NCI-H2107 (cell line): Measurements from ENCODE around the gene MUC20.
"Not testable (repeated sequence)": the region's sequence is repeated elsewhere in the genome, so short reads cannot be mapped to it uniquely, and the experiment has no call there.

ENCODE experiments used
- DNase-seq: peaks from one replicate; lab custom pipeline; 2025; lab: John Stamatoyannopoulos, UW

Gene MUC20

GRCh38 chr3:195692781-195693427 lies 27.9 kb upstream of the MUC20 start:
- DNase-seq, result no peak

DNA sequence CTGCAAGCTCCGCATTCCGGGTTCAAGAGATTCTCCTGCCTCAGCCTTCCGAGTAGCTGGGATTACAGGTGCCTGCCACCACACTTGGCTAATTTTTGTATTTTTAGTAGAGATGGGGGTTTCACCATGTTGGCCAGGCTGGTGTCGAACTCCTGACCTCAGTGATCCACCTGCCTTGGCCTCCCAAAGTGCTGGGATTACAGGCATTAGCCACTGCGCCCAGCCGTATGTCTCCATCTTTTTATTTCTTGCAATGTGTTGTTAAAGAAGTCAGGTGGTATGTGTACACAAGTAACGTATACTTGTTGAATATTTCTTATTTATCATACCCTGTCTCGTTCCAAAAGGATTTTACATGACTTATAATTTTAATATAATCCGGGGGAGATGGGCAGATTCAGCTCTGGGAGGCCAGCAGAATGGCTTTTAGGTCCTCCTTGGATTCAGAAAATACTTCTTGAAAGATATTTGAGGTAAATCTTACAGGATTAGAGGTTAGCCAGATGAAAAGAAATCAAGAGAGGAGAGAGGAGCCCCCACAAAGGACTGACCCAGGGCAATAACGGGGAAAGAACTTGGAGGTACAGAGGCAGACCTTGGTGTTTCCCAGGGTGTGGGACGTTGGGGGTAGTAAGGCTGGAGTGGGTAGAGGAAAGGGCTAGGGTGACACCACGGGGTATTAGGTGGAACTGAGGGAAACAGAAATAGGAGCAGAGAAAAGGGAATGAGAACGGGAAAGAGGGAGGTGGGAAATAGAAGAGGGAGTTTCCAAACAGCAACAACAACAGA lies 27.2 kb upstream of the MUC20 start:
- DNase-seq, result no peak

DNA sequence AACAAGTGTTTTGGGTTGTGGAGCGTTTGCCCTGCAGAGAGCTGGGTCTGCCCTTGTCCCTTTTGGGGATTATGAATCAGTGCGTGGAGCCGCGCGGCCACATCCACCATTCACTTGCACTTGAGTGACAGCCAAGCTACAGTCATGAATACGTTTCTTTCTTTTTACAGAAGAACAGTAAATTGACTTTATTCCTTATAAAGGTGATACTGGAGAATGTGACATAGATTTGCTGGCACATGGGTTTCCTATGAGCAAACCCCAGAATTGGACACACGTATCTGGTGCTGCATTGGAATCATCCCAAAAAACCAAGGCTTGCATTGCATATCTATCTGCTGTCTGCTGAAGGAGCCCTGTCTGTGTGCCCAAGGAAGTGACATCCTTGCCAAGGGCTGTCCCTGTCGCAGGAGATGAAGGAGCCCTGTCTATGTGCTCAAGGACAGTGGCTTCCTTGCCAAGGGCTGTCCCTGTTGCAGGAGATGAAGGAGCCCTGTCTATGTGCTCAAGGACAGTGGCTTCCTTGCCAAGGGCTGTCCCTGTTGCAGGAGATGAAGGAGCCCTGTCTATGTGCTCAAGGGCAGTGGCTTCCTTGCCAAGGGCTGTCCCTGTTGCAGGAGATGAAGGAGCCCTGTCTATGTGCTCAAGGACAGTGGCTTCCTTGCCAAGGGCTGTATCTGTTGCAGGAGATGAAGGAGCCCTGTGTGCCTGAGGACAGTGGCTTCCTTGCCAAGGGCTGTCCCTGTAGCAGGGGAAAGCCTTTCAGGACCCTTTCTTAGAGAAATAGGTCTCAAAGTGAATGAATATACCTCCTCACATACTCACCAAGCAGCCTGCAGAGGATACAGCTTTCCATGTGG lies 26.3 kb upstream of the MUC20 start:
- DNase-seq, result not testable (repeated sequence)

DNA sequence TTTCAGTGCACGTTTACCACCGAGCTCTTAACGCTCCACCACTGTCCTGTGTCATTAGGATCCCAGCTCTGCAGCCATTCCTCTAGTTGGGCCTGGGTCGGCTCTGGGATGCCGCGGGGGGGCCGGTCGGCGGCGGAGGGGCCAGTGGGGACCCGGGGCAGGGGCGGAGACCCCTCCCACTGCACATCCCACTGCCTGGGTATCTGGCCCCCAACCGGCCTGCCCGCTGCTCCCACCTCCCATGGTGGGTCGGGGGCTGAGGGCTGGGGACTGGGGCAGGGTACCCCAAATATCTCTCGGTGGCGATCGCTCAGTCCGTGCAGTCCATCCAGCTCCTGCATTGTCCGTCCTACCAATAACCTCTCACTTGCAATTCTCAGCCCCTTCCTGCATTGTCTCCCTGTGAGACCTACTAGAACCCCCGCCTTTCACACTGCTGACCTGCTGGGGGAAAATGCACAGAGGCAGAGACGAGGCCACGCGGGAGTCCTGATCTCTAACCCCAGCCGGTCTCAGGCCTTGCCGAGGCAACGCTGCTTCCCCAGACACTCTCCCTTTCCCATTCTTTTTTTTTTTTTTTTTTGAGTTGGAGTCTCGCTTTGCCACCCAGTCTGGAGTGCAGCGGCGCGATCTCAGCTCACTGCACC lies 24.0 kb upstream of the MUC20 start:
- no peak for DNase-seq

- no peak for DNase-seq
These were observed 23.0 kb upstream of the MUC20 start for GRCh38 chr3:195697582-195698324.

GRCh38 chr3:195698325-195698646 lies 22.5 kb upstream of the MUC20 start:
- no peak for DNase-seq

DNA sequence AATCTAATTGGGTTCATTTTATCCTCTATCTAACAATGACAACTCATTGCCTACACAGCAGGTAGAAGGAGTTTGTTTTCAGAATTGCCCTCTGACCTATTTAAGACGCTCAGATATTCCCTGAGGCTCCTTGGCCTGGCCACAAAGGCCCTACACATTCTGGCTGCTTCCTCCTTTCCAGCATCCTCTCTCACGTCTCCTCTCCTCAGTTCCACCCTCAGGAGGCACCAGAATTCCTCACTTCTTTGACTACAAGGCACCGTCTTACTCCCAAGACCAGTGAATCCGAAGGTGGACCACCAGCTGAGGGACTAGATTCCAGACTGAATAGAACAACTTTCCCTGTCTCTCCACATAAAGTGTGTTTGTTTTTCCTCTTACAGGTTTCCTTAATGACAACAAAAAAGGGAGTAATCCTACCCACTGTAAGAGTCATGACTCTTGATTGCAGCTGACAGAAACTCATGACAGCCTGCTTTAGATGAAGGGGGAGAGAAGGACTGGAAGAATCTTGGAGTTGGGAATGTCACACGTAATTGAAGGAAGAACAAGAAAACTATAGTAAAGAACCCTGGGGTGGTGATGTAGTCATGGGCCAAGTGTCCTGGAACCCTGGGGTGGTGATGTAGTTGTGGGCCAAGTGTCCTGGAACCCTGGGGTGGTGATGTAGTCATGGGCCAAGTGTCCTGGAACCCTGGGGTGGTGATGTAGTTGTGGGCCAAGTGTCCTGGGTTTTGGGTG lies 22.0 kb upstream of the MUC20 start:
- DNase-seq, result no peak

GRCh38 chr3:195699388-195699771 lies 21.4 kb upstream of the MUC20 start:
- no peak for DNase-seq

GRCh38 chr3:195699860-195700259 lies 20.9 kb upstream of the MUC20 start:
- no peak for DNase-seq

DNA sequence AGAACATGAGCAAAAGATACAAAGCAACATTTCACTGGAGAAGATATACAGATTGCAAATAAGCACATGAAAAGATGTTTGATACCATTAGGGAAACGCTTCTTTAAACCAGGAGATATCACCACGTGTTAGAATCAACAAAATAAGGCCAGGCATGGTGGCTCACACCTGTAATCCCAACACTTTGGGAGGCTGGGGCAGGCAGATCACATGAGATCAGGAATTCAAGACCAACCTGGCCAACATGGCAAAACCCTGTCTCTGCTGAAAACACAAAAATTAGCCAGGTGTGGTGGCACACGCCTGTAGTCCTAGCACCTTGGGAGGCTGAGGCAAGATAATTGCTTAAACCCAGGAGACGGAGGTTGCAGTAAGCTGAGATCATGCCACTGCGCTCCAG lies 20.5 kb upstream of the MUC20 start:
- DNase-seq, result no peak

DNA sequence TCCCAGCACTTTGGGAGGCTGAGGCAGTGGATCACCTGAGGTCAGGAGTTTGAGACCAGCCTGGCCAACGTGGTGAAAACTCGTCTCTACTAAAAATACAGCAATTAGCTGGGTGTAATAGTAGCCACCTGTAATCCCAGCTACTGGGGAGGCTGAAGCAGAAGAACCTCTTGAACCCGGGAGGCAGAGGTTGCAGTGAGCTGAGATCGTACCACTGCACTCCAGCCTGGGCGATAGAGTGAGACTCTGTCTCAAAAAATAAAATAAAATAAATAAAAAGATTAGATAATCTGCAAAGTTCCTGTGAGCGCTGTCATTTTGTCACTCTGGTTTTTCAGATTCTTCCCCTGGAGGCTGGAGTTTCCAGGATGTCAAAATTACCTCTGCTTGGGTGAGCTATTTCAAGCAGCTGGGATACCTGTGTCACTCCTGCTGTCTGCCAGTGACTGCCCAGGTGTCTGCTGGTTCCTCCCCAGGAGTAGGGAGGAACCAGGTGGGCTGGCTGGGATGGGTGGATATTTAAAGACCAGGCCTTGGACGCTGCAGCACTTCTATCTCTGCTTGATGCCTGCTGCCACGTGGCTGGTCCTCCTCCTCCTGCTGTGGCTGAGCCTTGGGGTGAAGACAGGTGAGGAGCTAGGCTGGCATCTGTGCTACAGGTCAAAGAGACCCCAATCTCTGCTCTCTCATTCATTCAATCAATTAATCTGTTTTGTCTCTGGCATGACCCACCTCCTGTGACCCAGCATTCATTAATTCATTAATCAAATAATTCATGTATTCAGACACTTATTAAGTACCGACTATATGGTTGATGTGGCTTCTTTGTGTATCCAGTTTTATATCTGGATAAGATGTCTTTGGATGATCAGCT lies 19.5 kb upstream of the MUC20 start:
- no peak for DNase-seq

- DNase-seq, result no peak
These were observed 17.0 kb upstream of the MUC20 start for GRCh38 chr3:195703776-195704175.

DNA sequence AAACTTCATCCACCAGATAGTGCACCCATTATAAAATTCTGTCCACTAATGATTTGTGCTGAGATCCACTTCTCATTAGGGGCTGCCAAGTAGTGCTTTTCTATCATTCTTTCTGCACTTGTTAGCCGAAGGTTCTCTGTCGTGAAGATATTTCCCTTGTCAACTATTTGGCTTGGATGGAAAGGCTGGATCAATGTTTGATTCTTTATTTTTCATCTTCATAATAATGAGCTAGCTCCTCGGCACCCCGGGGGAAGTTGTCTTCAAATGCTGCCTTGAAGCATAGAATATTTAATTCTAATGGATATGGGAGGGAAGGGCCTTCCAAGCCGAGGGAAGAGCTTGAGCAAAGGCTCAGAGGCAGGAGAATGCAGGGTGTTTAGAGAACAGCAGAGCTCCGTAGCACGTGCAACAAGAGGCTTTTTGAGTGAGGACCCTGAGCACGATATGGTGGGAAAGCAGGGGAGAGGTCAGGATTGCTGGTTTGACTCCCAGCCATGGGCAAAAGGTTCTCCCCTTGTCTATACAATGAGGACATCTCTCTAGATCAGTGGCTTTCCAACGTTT lies 16.3 kb upstream of the MUC20 start:
- no peak for DNase-seq

DNA sequence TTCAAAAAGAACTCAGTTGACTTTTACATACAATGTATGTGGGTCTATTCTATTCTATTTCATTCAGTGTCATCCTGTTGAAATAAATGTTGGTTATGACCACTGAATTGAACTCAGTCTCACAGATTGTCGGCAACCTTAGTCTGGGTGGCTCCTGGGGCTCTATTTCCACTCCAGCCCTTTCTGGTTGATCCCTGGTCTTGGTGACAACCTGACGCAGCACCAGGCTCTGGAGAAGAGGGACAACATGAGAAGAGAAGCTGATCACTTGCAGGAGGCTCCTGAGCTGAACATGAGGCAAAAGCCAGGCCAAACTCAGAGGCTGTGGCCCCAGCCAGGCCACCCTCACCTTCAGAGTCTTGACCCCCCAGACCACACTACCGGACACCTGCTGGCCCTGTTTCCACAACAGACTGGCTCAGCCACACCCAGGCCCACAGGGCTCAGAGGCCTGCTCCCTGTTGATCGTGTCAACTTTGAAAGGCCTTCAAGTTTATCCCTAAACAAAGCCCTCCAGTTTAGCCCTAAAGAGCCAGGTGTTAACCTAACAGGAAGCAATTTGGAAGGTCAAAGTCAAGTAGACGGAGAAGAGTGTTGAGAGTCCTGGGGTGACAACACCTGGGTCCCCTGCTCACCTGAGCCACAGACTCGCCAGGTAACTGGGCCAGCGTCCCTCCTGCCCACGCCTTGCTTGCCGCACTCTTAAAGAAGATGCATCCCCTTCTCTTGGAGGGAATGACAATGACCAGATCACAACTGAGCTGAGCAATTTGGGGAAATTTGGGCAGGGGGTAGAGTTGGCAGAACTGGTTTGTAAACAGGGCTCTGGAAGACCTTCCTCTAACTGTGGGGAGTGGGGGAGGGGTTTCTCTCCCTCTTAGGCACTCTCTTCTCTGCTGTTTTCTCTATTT lies 15.4 kb upstream of the MUC20 start:
- no peak for DNase-seq

DNA sequence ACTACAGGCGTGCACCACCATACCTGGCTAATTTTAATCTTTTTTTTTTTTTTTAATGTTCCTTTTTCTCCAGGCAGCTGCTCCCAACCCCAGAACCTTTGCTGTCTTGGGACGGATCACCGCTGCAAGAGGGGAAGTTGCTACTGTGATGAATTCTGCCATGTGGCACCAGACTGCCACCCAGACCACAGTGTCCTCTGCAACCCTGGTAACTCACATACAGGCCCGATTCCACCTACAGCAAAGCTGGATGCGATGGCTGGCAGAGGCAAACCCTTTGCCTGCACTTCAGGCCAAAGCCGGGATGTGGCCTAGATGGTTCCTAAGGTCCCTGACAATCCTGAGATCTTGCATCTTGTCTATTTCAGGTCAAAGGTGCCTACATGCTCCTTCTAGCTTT lies 12.7 kb upstream of the MUC20 start:
- no peak for DNase-seq

DNA sequence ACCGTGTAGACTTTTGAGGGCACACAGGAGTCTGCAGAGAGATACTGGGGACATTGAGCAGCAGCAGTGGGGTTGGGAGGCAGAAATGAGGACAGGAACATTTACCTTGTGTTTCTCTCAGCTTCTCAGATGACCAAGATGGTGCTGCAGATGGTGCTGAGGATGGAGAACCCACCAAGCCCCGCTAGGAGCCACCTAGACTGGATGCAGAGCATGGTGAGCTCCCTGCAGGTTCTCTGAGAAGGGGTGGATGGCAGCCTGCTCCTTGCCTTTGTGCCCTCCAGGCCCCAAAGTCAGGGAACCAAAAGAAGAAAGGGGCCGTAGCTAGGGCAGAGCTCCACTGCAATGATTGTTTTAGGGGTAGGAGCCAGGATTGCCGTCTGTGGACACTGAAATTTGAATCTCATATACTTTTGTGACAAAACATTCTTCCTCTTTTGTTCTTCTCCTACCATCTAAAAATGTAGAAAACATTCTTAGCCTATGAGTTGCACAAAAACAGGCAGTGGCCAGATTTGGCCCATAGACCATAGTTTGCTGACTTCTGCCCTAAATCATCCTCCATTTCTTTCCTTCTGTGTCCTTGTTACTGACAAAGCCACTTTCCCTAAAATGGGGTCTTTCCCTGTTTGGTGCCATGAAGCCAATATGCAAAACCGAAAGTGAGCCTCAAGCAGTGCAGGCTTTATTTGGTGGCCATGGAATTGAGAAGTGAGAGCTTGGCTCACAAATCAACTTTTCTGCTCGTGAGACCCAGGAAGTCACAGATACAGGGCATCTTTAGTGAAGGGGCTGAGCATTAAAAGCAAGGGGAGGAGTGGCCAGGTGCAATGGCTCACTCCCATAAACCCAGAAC lies 11.9 kb upstream of the MUC20 start:
- no peak for DNase-seq

DNA sequence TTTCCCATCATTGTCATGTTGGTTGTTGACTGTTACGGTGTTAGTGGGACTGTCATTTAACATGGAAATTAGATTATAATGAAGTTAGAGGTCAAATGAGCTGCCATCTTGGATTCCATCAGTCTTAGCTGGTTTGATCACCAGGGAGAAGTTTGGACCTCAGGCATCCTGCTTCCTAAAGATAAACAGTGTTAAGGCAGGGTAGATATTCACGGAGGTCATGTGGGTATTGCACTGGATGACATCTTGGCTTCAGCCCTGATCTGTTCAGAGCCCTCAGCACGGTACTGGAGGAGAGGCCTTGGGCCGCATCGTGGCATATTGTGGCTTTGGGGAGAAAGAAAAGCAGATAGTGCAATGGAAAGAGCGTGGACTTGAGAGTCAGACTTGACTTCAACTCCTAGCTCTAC lies 11.1 kb upstream of the MUC20 start:
- DNase-seq, result no peak
